ENCODE data around the gene PLCB3.

The PLCB3 gene

DNA sequence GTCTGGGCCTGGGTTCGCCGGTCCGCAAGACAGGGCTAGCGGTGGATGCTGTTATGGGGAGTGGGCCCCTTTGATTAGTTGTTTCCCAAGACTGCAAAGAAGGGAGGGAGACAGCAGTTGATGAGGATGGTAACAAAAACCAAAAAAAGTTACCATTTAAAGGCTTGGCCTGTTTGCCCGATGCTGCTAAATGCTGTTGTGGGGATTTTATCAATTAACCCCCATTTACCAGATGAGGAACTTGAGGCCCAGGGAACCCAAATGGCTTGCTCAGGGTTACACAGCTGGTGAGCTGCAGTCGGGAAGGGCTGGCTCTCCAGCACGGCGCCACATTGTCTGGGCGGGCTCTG is 28.7 kb upstream of the PLCB3 start:
- no peak for DNase-seq

DNA sequence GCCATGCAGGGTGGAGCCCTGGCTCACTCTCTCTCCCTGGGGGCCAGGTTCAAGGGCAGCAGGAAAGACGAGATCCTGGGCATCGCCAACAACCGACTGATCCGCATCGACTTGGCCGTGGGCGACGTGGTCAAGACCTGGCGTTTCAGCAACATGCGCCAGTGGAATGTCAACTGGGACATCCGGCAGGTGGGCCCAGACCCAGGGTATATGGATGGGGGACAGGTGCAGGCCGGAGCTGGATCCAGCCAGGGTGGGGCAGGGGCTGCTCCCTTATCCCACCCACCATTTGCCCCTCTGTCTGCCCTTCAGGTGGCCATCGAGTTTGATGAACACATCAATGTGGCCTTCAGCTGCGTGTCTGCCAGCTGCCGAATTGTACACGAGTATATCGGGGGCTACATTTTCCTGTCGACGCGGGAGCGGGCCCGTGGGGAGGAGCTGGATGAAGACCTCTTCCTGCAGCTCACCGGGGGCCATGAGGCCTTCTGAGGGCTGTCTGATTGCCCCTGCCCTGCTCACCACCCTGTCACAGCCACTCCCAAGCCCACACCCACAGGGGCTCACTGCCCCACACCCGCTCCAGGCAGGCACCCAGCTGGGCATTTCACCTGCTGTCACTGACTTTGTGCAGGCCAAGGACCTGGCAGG is 28.2 kb upstream of the PLCB3 start:
- no peak for DNase-seq

DNA sequence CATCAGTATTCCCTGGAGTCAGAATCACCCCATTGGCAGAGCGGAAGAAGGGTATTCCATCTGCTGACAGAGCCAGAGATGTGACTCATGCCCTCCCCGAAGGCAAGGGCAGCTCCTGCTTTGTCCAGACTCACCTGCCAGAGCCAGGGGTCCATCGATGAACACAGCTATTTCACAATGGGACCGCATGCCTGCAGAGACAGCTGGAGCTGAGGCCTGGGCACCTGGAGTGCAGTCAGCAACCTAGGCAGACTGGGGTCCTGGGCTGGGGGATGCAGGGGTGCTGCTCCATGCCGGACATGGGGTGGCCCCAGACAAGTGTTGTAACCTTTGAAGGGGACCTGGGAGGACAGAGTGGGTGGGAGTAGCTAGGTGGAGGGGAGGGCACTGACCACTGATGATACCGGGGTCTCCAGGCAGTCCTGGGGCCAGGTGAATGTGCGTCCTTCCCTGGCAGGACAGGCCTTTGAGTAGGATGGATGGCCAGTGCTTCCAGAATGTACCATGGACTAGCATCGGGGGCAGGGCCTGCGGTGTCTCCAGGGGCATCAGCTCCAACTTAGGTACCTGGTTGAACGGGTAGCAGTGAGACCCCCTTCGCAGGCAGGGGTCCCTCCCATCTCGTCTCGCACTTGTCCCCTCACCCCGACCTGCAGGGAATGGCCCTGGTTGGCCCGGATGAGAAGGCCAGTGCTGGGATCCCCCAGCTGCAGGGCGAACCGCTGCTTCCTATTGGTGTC is 27.0 kb upstream of the PLCB3 start:
- DNase-seq = no peak

DNA sequence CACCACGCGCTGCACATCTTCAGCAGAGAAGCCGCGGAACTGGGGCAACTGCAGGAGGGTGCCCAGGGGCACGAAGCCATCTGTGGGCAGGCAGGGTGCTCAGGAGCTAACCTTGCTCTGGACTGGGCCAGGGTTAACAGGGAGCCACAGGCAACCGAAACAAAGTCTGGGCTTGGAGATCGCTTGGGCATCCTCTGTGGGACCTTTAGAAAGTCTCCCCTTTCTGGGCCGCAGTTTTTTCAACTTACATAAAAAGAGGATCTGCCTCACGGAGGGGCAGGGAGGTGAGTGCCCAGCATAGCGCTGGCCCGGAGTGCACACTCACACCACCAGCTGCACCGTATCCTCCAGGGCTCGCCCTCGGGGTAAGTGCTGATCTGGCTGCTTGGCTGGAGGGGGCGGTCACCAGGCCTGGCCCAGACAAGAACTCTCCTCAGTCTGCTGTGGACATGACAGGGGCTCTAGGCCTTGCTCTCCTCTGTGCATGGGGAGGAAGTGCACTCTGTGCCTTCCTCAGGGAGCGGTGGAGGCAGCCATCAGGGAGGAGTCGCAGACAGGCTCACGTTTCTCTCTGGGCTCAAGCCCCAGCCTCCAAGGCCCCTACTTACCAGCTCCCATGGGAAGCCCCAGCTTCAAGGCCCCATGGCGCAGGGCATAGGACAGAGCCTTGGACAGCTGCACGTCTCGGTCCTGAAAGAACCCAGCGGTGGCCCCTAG is 26.3 kb upstream of the PLCB3 start:
- DNase-seq = no peak

DNA sequence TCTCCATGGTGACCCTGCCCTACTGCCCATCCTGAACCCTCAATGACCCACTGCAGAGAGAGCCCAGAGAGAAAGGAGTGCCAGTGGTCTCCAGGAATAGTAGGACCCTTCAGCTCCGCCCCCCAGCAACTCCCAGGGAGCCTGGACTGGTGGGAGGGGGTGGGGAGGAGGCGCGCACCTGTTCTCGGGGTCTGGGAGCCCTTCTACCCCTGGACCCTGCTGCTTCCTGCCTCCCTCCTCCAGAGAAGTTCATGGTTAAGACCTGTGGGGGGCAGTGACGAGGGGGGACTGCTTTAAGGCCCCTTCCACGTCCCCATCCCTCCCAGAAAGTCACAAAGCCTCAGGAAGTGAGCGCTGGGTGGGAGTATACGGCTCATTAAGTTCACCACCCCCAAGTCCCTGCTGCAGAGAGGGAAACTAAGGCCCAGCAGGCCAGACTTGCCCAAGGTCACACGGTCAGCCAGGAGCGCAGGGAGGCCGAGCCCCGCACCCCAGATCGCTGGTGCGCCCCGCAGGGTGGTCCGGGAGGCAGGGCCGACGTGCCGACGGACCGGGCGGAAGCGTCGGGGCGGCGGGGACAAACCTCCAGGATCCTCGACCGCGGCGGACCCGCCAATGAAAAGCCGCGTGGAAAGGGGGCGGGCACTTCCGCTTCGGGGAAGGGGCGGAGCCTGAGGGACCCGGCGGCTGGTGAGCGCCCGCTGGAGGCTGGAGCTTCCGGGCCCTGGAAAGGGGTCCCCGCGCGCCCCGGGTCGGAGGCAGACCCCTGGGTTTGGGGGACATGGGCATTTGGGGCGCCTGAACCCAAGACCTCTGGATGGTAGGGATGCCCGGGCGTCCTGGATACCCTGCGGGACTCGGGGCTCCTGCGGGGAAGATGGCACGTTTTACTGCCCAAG is 25.5 kb upstream of the PLCB3 start, which contains the start of the genes NUDT22 and TRPT1:
NUDT22 (plus strand) TSS at position 667 of the 899 bp plus-strand sequence. CDS start 379 bp downstream, outside the sequence.
TRPT1 (minus strand) TSS at position 579 of the 899 bp plus-strand sequence; CDS start at position 253, 326 bp downstream.
- DNase-seq = peak; percentile 23

DNA sequence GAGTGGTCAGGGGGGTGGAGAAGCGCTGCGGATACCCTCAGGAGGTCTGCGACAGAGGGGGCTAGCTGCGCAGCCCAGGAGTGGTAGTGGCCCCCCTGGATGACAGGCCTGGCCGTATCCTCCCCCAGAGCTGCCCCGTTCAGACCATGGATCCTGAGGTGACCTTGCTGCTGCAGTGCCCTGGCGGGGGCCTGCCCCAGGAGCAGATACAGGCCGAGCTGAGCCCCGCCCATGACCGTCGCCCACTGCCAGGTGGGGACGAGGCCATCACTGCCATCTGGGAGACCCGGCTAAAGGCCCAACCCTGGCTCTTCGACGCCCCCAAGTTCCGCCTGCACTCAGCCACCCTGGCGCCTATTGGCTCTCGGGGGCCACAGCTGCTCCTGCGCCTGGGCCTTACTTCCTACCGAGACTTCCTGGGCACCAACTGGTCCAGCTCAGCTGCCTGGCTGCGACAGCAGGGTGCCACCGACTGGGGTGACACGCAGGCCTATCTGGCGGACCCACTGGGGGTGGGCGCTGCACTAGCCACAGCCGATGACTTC is 24.8 kb upstream of the PLCB3 start:
- peak; percentile 38 for DNase-seq

DNA sequence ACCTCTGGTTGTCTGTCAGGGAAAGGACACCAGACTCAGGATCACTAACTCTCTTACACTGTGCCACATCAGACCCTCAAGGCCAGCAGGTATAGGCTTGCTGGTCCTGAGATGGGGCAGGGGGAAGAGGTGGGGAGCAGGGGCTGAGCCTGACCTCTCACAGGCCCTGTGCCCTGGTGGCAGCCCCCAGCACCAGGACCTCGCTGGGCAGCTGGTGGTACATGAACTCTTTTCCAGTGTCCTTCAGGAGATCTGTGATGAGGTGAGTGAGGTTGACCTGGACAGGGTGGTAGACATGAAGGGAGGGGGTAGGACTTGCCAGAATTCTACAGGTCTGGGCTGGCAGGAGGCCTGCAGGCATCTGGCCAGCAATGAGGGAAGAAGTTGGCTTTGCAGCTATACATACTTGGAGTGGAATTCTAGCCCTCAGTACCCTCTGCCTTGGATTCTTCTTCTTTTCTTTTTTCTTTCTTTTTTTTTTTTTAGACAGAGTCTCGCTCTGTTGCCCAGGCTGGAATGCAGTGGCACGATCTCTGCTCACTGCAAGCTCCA is 23.8 kb upstream of the PLCB3 start:
- DNase-seq = no peak

DNA sequence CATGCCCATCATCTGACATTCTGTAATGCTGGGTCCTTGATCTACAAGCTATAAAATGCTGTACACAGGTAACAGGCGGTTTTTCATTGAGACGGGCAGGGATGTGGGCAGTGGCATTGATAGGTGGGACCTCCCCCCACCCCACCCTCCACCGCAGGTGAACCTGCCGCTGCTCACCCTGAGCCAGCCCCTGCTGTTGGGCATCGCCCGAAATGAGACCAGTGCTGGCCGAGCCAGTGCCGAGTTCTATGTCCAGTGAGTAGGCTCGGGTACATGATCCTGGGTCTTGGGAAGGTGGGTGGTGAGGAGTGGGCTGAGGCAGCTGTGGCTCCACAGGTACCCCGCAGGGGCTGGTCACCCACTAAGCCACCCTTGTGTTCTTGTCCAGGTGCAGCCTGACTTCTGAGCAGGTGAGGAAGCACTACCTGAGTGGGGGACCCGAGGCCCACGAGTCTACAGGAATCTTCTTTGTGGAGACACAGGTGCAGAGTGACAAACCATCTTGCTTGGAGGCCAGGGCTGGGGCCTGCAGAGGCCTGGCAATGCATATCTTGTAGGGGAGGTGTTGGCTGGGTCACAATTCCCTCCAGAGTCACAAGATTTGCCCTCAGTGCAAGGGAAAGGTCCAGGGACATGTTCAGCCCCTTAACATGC is 22.1 kb upstream of the PLCB3 start:
- DNase-seq = no peak

DNA sequence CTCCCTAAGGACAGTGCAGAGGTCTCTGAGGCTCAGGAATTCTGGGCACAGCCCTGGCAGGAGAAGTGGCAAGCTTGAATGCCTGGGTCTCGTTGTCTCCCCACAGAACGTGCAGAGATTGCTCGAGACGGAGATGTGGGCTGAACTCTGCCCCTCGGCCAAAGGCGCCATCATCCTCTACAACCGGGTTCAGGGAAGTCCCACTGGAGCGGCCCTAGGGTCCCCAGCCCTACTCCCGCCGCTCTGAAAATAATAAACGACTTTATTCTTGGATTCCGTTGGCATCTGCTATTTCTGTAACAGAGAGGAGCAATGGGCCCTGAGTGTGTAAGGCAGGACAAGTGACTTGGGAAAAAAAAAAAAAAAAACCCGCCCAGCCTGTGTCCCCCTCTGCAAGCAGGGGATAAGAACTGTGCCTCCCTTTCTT is 21.6 kb upstream of the PLCB3 start:
- DNase-seq = no peak

DNA sequence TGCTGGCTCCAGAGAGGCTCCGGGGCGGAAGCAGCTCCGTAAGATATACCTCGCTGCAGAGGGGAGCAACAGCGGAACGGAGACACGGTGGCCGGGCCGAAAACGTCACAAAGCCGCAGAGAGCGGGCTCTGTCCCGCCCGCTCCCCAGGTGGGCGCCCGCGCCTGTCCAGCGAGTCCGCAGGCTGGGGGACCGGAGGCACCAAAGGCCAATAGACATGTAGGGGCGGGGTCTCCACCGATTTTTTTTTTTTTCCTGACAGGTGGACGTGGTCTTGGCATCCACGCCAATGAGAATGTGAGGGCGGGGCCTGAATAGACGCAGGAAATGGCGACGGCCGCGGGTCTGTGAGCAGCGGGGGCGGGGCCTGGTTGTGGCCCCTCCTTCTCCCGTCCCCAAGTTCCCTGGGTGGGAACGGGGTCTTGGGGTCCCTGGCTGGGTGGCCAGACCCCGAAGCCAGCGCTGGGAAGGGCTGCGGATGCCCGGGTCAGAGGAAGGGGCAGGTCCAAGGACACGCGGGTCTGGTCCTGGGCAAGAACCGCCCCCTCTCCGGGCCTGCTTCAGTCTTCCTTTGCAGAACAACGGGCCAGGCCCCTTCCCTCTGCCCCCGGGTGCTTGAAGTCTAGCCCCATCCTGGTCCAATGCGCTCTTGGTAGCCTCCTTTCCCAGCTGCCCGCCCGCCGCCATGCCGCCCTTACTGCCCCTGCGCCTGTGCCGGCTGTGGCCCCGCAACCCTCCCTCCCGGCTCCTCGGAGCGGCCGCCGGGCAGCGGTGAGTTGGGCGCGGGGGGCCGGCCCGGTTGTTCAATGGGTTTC is 21.0 kb upstream of the PLCB3 start, which contains the start of gene DNAJC4:
DNAJC4 (plus strand) TSS at position 378 of the 814 bp plus-strand sequence; CDS start at position 685, 307 bp downstream.
- DNase-seq = peak; percentile 86

DNA sequence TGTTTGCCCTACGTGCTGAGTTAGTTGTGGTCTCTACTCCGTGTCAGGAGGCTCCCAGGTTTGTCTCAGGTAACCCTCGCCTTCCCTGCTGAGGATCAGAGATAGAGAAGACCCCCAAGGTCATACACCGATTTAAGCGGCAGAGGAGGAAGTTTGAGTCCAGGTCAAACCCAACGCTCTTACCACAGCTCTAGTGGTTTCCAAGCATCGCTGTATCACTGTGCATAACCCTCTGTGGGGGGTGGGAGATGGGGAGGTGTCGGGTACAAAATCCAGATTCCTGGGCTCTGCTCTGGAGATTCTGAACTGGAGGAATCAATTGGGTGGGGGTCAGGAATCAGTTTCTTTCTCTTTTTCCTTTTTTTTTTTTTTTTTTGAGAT is 20.4 kb upstream of the PLCB3 start:
- no peak for DNase-seq

DNA sequence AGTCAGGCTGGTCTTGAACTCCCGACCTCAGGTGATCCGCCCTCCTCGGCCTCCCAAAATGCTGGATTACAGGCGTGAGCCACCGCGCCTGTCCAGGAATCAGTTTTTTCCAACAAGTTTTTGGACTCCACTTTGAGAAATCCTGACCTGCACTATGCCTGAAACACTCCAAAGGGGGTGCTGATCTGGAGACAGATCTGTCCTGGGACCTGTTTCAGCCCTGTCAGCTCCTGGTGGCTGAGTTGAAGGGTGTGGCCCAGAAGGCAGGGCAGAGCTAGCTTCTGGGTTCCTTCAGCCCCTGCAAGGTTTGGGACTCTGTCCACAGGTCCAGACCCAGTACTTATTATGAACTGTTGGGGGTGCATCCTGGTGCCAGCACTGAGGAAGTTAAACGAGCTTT is 19.8 kb upstream of the PLCB3 start:
- no peak for DNase-seq

DNA sequence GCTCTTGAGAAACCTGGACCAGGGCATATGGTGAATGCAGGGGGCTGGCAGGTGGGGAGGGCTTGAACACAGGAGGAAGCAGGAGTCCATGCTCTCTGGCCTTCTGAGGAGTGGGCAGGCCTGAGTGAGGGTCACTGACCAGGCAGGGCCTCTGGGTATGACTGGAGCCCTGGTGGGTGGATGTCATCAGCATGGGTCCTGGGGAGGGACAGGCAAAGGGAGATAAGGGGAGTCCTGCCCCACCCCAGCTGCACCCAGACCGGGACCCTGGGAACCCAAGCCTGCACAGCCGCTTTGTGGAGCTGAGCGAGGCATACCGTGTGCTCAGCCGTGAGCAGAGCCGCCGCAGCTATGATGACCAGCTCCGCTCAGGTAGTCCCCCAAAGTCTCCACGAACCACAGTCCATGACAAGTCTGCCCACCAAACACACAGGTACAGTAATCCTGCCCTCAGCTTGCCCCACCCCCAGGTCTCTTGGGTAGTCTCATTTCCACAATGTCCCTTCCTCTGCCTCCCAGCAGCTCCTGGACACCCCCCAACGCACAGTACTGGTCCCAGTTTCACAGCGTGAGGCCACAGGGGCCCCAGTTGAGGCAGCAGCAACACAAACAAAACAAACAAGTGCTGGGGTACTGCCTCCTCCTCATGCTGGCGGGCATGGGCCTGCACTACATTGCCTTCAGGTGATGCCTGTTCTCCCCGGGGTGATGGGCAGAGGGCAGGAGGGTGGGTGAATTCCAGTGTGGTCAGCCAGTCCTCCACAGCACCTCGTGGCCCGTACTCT is 19.0 kb upstream of the PLCB3 start:
- DNase-seq = no peak

DNA sequence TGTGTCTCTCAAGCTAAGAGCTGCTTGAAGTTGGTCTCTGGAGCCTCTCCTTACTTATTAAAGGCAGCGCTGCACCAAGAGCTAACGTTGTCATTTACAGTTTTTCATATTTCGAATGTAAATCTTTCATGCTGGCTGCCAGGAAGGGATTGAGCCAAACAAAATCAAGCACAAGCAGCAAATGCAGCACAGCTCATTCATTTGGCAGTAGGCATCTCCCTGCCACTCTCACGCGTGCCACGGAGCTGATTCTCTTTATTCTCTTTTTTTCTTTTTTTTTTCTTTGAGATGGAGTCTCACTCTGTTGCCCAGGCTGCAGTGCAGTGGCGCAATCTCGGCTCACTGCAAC is 18.4 kb upstream of the PLCB3 start:
- no peak for DNase-seq

DNA sequence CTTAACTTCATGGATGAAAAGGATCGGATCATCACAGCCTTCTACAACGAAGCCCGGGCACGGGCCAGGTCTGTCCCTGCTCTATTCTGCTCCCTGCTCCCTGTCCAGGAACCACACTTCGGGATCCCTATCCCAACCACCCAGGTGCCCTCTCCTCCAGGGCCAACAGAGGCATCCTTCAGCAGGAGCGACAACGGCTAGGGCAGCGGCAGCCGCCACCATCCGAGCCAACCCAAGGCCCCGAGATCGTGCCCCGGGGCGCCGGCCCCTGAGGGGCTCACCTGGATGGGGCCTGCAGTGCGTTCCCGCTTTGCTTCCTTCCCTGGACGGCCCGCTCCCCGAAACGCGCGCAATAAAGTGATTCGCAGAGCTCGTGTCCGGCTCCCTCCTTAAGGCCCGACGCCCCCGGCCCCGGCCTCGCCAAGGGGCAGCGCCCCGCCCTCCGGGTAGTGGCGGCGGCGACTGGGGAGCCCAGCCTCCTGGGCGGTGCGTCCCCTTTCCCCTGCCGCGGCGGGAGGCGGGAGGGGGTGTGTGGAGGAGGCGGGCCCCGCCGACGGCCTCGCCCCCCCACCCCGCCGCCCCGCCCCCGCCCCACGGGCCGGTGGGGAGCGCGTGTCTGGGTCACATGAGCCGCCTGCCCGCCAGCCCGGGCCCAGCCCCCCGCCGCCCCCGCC is 17.3 kb upstream of the PLCB3 start, which contains the start of gene VEGFB:
VEGFB (plus strand) TSS at position 672 of the 674 bp plus-strand sequence. CDS start 250 bp downstream, outside the sequence.
- DNase-seq = no peak

DNA sequence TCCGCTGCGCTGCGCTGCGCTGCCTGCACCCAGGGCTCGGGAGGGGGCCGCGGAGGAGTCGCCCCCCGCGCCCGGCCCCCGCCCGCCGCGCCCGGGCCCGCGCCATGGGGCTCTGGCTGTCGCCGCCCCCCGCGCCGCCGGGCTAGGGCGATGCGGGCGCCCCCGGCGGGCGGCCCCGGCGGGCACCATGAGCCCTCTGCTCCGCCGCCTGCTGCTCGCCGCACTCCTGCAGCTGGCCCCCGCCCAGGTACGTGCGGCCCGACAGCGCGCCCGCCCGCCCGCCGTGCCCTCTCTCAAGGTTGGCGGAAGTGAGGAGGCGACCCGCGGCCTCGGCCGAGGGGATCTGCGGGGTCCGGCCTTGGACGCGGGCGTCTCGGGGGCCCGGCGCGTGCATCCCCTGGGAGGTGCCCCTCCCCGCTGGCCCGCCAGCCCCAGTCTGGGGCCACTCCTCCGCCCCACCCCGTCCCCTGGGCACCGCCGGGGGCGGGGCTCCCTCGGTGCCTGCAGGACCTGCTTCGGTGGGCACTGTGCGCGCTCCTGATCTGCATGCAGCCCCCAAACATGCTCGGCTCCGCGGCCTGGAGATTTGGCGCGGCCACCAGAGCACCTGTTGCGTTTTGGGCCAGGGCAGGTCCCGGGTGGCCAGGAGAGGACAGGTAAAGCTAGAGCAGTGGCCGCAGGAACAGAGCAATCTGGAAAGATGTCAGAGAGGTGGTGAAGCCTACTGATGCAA is 16.5 kb upstream of the PLCB3 start:
- no peak for DNase-seq

DNA sequence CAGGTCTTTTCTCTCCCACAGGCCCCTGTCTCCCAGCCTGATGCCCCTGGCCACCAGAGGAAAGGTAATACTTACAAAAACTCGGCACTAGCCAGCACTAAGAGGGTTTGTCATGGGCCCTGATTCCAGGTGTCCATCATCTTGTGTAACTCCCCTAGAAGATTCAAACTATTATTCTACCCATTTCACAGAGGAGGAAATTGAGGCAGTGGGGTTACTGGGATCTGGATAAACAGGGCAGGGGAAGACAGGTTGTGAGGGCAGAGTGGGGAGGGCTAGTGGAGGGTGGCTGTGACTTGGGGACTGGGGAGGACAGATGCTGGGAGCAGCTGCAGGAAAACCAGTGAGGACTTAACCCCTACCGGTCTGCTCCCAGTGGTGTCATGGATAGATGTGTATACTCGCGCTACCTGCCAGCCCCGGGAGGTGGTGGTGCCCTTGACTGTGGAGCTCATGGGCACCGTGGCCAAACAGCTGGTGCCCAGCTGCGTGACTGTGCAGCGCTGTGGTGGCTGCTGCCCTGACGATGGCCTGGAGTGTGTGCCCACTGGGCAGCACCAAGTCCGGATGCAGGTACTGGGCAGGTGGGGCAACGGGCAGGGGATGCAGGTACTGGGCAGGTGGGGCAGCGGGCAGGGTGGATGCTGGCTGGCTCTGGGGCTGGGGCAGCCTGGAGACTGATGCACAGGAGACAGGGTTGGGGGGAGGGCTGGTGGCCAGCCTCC is 15.7 kb upstream of the PLCB3 start:
- DNase-seq = no peak
